Anterior cingulate cortex (tissue), 58 donors: ENCODE measurements around the gene BCL2L11.
A peak's percentile ranks its signal among the peaks of the same experiment; 100 is the strongest.

Experiments used
- DNase-seq, 58 donors: peaks; one replicate each; lab custom pipeline; 2025; lab: John Stamatoyannopoulos, UW

BCL2L11 gene

DNA sequence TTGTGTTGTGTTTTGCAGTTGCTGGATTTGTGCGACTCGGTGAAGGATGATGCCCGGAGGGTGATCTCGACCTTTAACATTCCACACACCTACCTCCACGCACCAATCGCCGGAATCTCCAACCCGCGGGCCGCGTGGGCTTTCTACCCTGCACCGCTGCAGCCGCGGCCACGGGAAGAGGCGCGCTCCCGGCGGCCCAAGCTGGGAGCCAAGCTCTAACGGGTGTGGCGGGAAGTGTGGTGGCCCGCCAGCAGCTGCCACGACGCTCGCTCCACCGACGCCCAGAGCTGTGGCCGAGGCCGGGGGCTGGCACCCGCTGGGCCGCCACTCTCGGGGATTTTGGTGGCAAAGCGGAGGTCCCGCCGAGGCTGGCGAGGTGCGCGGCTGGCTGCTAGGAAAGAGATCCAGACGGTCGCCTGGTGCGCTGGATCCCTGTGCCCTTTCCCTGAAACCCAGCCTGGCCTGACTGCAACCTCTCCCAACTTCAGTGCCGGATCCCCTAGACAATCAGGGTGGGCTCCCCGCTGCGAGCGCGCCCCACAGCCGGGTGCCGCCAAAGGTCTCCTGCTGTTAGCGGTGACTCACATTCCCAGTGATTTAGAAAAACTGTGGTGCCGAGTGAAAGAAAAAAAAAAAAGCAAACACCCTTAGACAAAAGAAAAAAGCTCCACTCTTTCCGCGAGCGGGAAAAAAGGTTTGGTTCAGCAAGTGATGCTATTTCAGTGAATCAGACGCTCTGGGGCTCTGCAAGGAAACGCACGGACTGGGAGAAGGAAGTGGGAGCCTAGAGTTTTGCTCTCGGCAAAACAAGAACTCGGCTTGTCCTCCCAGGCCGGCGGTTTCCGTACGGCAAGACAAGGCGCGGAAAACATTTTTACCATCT, 2.9 kb upstream of the BCL2L11 start:
- DNase-seq = peak in 3 of 58 donors; percentile 6 to 38 (median 9)

DNA sequence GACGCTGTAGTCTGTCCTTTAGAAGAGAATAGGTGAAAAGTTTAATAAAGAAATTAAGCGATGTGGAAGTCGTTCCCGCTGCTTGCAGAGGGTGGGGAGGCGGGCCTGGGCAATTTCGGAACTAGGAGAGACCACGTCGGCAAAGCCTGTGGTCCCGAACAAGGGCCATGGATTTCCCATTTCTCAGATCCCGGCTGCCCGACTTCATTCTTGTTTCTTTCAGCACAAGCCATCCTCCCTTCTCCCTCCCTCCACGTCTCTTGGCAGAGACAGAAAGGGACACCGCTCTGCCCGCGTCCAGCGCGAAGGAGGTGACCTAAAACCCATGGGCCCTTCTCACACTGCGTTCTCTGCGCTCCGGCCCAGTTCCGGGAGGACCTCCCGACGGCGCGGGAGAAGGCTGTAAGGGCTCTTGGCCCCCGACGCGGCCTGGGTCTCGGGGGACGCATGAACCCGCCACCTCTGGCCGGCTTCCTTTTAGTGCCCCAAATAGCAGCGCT, 2.2 kb upstream of the BCL2L11 start:
- no peak for DNase-seq

DNA sequence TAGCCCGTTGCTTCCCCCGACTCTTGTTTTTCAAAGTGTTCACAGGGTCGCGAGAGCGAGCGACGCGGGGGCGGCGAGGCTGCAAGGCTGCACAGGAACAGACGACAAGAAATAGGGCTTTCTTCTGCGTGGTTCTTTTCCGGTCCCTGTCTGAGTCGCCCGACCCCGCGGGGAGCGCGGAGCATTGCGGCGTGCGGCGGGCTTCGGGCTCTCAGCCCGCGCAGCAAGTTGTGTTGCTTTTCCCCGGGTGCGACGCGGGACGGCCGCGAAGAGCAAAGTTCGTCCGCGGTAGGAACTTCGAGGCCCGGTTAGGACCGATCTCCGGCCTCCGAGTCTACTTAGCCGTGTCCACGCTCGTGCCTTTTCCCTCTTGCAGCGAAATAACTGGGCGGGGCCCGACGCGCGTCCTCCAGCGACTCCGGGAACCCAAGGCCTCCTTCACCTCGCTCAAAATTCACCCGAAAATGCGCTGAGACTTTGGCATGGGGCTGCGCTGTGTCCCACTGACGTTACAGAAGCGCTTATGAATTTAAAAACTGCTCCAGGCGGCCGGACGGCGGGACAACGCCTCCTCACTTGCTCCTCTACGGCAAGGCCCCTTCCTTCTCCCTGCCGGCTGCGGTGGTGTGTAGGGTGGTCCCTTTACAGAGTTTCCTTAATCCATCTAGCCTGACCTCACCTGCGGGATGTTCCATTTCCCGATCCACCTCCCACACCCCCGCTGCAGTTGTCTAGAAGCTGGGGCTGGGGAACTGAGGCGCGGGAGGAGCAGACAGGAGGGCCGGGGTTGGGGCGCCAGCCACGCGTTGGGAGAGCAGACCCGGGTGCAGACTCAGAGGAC, 1.5 kb upstream of the BCL2L11 start:
- DNase-seq = no peak

DNA sequence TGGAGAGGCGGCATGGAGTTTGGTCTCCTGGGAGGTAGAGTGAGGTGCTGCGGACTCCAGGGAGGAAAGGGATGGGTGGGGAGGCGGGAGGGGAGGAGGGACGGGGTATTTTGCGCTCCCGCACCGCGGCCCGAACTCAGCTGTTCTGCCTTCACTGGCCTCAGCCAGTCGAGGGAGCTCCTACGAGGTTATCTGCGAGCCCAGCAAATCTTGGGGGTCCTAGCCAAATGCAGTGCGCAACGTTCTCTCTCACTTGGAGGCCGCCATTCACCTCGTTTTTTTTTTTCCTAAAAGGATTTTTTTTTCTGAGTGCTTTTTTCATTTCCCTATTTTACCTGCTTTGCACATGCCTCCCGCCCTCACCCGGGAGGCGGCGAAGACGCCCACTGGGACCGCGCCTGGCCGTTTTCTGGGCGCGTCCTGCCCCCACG, 877 bp upstream of the BCL2L11 start:
- no peak for DNase-seq

DNA sequence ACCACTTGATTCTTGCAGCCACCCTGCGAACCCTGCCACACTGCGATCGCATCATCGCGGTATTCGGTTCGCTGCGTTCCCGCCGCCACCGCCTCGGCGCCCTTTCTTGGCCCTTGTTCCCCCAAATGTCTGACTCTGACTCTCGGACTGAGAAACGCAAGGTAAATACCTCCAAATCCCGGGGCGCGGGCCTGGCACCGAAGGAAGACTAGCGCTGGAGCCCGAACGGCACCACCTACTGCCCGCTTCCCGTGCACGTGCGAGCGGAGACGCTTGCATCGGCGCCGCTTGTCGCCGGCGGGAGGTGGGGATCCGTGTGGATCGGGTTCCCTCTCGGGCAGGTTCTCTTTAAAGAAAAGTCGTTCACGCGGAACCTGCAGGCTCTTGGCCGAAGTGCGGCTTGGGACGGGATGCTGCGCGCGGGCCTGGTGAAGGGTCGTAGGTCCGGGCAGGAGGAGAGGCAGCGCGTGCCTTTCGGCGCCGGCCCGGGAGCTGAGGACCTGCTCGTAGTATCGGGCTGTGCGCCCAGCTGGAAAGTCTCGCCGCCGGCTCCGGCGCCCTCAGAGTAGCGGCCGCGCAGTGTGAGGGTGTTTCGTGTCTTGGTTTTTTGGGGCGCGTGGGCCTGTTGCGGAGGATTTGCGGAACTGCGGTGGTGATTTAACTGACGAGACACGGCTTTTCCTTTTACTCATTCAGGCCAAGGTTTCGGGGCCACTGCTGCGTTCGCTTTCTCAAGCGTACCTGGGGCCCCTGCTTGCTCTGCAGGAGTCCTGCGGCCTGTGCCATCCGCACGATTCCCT, 514 bp downstream of the BCL2L11 start:
- peak in 17 of 58 donors; percentile 13 to 71 (median 55) for DNase-seq

DNA sequence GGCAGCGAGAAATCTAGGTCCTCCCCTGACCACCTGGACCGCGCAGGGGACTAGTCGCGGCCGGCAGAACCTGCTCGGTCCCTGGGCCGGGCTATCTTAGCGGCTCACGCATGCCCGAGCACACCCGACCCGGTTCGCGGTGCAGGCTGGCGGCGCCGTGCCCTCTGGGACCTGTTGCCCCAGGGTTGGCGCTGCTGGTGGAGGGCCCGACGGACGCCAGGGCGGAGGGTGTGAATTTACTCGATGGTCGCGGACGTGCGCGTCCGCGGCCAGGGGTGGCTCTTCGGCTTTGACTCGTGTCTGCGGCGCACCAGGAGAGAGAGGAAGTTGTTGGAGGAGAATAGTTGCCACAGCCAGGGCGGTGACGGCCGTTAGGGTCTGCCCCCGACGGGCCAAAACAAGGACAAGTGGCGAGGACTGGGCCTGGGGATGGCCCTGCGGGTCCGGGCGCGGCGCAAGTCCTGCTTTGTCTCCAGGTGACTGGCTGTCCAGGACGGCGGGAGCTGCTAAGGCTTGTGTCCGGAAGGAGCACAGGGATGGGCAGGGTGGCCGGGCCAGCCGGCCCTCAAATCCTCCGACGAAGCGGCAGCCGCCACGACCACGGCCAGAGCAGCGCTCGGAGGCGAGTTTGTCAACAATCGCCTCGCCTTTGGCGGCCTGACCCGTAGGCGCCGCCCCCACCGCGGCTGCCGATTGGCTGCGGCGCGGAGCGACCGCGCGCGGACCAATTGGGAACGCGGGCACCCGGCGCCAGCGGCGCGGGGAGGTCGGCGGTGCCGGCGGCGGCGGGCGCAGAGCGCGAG, 1.3 kb downstream of the BCL2L11 start:
- DNase-seq = peak in 56 of 58 donors; percentile 14 to 89 (median 79)

DNA sequence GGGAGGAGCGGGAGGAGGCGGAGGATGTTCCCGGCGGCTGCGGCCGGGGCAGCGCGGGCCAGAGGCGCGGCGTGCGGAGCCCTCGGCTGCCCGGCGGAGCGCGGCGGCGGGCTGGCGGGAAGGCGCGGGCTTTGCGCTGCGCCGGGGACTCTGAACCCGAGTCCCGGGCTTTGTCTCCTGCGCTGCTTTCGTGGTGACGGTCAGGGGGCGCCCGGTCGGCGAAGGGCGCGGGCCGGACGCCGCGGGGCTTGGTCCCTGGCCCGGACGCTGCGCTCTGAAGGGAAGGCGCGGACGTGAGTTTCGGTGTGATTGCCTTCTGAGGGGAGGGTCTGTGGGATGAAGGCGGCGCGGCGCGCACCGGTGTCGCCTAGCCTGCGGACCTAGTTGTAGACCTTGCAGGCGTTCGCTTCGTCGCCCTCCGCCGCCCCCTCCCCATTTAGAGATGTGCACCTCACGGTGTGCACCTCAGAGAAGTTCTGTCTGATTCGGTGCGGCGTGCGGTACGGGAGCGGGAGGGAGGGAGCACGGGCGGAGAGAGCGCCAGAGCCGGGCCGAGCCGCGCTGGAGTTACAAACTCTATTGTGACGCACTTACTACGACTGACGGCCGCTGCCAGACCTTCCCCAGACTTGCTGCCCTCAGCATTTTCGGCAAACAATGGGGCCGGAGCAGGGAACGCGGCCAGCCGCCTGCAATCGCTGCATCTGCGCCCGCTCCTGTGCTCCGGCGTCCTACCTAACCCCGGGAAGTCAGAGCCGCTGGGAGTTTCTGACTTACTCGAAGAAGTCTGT, 2.1 kb downstream of the BCL2L11 start:
- DNase-seq = peak in 50 of 58 donors; percentile 17 to 78 (median 46)

DNA sequence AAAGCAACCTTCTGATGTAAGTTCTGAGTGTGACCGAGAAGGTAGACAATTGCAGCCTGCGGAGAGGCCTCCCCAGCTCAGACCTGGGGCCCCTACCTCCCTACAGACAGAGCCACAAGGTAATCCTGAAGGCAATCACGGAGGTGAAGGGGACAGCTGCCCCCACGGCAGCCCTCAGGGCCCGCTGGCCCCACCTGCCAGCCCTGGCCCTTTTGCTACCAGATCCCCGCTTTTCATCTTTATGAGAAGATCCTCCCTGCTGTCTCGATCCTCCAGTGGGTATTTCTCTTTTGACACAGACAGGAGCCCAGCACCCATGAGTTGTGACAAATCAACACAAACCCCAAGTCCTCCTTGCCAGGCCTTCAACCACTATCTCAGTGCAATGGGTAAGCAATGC, 3.0 kb downstream of the BCL2L11 start:
- DNase-seq = no peak

DNA sequence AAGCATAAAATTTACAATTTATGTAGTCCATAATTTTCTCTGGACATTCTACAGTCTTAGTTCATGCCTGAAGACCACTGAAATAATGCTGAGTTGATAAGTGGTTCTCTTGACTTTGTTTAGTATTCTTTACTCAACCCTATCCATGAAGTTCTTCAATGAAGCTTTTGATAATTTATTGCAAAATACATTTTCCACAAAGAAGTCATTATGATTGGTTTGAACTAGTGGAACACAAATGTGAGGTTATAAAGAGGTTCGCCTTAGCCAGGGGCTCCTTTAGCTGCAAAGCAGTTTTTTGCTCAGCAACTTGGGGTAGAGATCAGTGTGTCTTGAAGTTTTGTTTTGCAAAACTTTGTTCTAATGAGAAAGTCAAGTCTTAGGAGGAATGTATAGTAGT, 5.9 kb downstream of the BCL2L11 start:
- no peak for DNase-seq

DNA sequence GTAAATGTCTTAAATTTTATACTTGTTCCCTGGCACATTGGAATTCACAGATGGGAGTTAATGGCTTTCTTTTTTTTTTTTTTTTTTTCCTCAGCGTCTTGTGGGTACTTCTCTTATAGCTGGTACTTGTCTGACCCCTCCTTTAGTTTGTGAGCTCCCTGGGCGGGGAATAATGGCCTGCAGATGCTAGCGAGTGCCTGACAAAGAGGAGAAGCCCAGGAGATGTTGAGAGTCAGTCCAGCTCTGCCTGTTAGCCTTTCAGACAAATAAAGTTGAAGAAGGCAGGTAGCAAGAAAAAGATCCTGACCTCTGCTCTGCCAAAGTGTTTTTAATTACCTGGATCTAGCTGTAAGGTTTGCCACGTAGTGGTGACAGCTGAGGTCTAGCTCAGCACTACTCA, 6.6 kb downstream of the BCL2L11 start:
- DNase-seq = no peak

DNA sequence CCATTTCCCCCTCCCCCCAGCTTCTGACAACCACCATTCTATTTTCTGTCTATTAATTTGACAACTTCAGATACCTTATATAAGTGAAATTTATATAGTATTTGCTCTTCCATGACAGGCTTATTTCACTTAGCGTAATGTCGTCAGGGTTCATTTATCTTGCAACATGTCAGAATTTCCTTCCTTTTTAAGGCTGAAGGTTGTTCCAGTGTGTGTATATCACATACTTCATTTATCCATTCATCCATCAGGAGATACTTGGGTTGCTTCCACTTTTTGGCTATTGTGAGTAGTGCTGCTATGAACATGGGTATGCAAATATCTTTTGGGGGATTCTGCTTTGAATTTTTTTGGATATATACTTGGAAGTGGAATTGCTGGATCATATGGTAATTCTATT, 7.4 kb downstream of the BCL2L11 start:
- DNase-seq = no peak

DNA sequence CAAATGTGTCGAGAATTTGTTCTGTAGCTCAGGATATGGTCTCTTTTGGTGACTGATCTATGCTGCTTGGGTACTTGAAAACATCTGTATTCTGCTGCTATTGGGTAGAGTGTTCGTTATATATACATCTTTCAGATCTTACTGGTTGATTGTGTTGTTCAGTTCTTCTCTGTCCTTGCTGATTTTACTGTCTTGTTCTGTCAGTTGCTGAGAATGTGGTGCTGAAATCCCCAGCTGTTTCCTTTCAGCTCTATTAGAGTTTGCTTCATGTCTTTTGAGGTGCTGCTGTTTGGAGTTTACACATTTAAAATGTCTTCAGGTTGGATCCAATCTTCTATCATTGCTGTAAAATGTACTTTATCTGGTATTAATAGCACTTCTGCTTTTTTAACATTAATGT, 12.9 kb downstream of the BCL2L11 start:
- no peak for DNase-seq

DNA sequence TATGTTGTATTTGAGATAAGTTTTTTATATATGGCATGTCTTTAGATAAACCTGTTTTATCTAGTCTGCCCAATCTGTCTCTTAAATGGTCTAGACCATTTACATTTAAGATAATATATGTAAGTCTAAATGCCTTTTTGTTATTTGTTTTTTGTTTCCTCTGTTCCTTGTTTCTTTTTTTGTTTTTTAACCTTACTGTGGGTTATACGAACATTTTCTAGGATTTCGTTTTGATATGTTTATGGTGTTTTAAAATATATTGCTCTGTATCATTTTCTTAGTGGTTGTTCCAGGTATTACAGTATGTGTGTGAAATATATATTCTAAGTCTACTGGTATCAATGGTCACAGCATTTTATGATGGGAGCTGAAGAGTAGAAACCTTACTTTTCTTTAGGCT, 13.3 kb downstream of the BCL2L11 start:
- DNase-seq = no peak

DNA sequence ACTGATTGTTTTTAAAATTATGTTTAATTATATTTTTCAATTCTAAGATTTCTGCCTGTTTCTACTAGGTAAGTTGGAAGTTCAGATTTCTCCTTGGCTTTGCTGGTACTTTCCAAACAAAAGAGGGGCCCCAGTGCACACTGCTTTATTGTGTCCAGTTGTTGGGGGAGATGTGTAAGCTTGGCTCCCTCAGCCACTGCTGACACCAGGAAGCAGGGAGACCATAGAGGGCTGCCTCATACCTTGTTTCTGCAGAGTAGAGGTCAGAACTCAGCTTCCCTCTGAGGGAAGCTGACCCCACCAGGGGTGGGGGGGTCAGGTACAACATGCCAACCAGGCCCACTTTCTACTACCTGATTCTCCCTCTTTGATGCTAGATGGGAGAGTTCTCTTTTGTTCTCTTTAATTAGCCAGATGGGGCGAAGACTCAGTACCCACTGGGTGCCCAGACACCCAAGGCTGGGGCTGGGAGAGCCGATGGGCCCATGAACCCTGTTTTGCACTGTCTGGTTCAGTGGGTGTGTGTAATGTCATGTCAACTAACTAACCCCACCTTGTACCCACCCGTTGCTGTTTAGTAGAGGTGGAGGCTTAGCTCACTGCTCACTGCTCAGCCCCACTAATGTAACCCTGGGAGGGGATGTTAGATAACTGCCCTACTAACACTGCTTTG, 14.7 kb downstream of the BCL2L11 start:
- DNase-seq = no peak

DNA sequence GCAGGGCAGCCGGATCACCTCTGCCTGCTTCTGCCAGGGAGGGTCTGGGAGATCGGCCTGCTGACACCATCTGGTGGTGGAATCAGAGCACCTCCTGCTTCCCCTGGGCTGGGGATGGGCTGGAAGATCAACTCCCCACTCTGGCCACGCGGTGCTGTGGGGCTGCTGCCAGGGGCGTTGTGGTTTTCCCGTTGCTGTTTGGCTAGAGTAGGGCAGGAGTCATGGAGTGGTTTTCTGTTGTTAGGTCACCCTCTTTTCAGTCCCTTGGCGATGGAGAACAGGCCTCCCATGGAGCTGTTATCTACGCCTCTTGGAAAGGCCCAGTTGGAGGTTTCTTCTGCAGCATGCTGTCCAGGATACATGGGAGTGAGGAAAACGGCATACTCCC, 15.2 kb downstream of the BCL2L11 start:
- no peak for DNase-seq

DNA sequence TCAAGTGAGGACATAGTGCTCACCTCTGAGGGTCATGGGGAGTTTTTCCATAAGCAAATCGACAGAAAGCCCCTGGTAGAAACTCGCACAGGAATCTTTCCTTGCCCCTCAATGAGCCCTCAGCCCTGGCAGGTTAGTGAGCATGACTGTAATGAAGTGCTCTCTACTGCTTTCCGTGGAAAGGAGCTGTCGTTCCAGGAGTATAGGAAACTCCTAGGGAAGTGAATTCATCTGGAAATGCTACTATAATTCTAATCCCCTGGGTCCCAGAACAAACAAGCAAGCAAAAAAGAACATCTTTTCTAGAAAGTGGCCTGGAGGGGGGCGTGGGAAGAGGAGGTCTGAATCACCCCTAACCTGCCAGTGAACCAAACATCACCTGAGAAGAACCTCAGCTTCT, 18.1 kb downstream of the BCL2L11 start:
- DNase-seq = no peak

DNA sequence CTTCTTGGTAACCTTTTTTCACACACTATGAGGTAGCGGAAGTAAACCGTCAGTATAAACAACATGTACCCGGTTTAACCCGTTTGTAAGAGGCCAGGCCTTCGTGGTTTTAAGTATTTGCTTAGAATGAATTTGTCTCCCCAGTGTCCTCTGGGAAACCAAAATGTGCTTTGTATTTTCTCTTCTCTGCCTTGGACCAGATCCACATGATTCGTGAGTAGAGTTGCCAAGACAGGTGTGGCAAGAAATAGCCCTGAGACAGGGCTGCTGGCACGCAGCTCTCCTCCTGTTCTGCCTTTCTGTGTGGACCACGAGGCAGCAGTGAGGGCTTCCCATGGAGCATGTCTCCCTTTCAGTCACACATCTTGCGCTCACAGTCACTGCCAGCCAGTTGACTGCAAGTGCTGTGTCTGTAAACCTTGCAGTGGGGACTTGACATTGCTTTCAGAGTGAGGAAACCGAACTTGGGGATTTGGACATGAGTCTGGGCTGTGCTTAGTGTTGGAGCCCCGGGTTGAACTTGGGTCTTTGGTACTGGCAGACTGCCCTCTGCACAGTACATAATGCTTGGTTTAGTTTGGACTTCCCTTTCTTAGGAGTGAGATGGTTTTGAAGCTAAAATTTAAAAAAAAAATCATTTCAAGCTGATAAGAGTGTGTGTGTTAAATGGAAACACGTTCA, 19.1 kb downstream of the BCL2L11 start:
- no peak for DNase-seq

DNA sequence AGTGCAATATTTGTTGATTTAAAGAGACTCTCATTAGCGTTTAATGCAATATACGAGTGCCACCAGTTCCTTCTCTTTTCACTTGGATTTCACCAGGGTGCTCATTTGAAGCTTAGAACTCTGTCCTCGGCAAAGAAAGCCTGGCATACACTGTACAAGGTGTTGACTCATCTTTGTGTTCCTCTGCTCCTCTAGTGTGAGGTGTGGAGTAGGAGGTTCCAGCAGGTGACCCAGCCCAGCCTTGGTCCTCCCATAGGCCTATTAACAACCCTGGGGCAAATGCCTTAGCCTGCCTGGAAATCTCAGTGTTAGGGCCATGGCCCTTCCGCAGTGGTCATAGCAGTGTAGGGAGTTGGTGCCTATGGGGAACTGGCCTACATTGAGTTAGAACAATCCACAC, 20.1 kb downstream of the BCL2L11 start:
- DNase-seq = no peak
